Duodenal mucosa (tissue), 2 donors: ENCODE results near the gene WDR82.

Experiments
- H3K27ac ChIP-seq: one replicate; pipeline ENCODE4 v1.7.0; 2013; ENCODE audit warnings: low read depth, low read length
- H3K27me3 ChIP-seq, 2 donors: one replicate each; pipeline ENCODE4 v1.7.0; 2013; ENCODE audit warnings: low read length in 2 of 2, control low read depth in 1 of 2; ENCODE audit not compliant: insufficient read depth in 2 of 2, control insufficient read depth in 1 of 2
- H3K36me3 ChIP-seq, 2 donors: one replicate each; pipeline ENCODE4 v1.7.0; 2013; ENCODE audit warnings: low read length in 2 of 2, control low read depth in 1 of 2; ENCODE audit not compliant: insufficient read depth in 2 of 2, control insufficient read depth in 1 of 2
- H3K4me1 ChIP-seq, 2 donors: one replicate each; pipeline ENCODE4 v1.7.0; 2013; ENCODE audit warnings: low read length in 2 of 2, control low read depth in 1 of 2; ENCODE audit not compliant: insufficient read depth in 2 of 2, control insufficient read depth in 1 of 2
- H3K4me3 ChIP-seq, 2 donors: one replicate each; pipeline ENCODE4 v1.7.0; 2013; ENCODE audit warnings: low read length in 2 of 2, low read depth in 1 of 2
- H3K9ac ChIP-seq, 2 donors: one replicate each; pipeline ENCODE4 v1.7.0; 2013; ENCODE audit warnings: low read length in 2 of 2, low read depth in 1 of 2
- H3K9me3 ChIP-seq, 2 donors: one replicate each; pipeline ENCODE4 v1.7.0; 2013; ENCODE audit warnings: low read length in 2 of 2, control low read depth in 1 of 2; ENCODE audit not compliant: control insufficient read depth in 1 of 2

WDR82 gene

GRCh38 chr3:52232279-52233107 is 46.0 kb downstream of the WDR82 start:
- no peak overlapping the region for H3K9ac ChIP-seq
- H3K4me1 ChIP-seq: peaks cover 10 to 16% of the 10 kb centered on the region in 2 donors
- no peak overlapping the region for H3K27ac ChIP-seq
- no peaks in the 10 kb centered on the region for H3K9me3 ChIP-seq
- no peaks in the 10 kb centered on the region for H3K27me3 ChIP-seq
- H3K36me3 ChIP-seq: peaks cover 28 to 57% of the 10 kb centered on the region in 2 donors
- H3K4me3 ChIP-seq: no peak overlapping the region

- Histone ChIP-seq H3K27me3 (no peaks in the 10 kb centered on the region), H3K27ac (no peak overlapping the region), H3K36me3 (peaks cover 28 to 57% of the 10 kb centered on the region in 2 donors), H3K9me3 (no peaks in the 10 kb centered on the region), H3K9ac (no peak overlapping the region), H3K4me1 (peaks cover 3 to 10% of the 10 kb centered on the region in 2 donors), H3K4me3 (no peak overlapping the region)
Observed at GRCh38 chr3:52231502-52232278, 46.8 kb downstream of the WDR82 start.

GRCh38 chr3:52230889-52231499 is 47.5 kb downstream of the WDR82 start:
- Histone ChIP-seq H3K9ac (no peak overlapping the region), H3K36me3 (peaks cover 28 to 57% of the 10 kb centered on the region in 2 donors), H3K27ac (no peak overlapping the region)

GRCh38 chr3:52230461-52230860 is 48.0 kb downstream of the WDR82 start:
- Histone ChIP-seq H3K4me3 (no peak overlapping the region), H3K9ac (no peak overlapping the region), H3K4me1 (peaks cover 6 to 8% of the 10 kb centered on the region in 2 donors), H3K27ac (no peak overlapping the region), H3K36me3 (peaks cover 26 to 55% of the 10 kb centered on the region in 2 donors), H3K9me3 (no peaks in the 10 kb centered on the region), H3K27me3 (no peaks in the 10 kb centered on the region)

More at GRCh38 chr3:52230889-52231499, 47.5 kb downstream of the WDR82 start:
- H3K4me1 ChIP-seq: peaks cover 5% of the 10 kb centered on the region in 2 donors
- H3K9me3 ChIP-seq: no peaks in the 10 kb centered on the region
- no peaks in the 10 kb centered on the region for H3K27me3 ChIP-seq
- H3K4me3 ChIP-seq: no peak overlapping the region

DNA sequence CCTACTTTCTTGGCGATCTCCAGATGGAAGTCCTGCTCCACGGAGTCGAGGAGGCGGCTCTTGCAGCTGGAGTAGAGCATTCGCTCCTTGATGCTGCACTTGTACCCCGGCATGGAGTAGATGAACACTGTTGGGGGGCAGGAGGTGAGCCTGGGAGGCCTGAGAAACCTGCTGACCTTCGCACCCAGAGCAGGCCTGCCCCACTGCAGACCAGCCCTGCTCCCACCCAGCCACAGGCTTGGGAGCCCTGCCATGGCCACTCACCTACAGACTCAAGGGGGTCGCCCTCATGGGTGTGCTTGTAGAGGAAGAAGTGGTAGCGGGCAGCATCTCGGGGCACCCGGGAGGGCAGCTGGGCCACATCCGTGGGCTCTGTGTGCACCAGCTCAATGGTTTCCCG is 48.8 kb downstream of the WDR82 start:
- H3K4me1 ChIP-seq: peaks cover 6 to 8% of the 10 kb centered on the region in 2 donors

GRCh38 chr3:52228751-52229291 is 49.6 kb downstream of the WDR82 start:
- Histone ChIP-seq H3K9me3 (no peaks in the 10 kb centered on the region), H3K27ac (no peak overlapping the region), H3K27me3 (no peaks in the 10 kb centered on the region), H3K4me1 (peaks cover 6 to 8% of the 10 kb centered on the region in 2 donors), H3K36me3 (peaks cover 24 to 41% of the 10 kb centered on the region in 2 donors), H3K9ac (no peak overlapping the region), H3K4me3 (no peak overlapping the region)

More for the DNA sequence above, 48.8 kb downstream of the WDR82 start:
- Histone ChIP-seq H3K27ac (no peak overlapping the region), H3K36me3 (peaks cover 24 to 48% of the 10 kb centered on the region in 2 donors), H3K9me3 (no peaks in the 10 kb centered on the region), H3K27me3 (no peaks in the 10 kb centered on the region), H3K4me3 (no peak overlapping the region), H3K9ac (no peak overlapping the region)

- H3K27ac ChIP-seq: no peak overlapping the region
Observed at GRCh38 chr3:52228266-52228665, 50.2 kb downstream of the WDR82 start.

DNA sequence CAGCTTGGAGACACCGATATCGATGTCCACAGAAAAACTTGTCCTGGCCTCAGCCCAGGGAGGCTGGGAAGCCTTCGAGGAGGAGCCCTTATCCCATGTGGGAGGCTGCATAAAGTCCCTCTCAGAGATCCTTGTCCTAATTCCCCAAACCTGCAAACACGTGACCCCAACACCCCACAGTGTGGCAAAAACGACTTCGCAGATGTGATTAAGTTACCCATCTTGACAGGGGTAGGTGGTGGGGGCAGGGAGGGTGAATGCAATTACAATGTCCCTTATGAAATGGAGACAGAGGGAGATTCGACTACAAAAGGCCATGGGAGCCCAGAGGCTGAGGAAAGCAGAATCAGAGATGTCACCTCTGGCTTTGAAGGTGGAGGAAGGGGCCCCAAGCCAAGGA is 50.7 kb downstream of the WDR82 start:
- H3K27me3 ChIP-seq: no peaks in the 10 kb centered on the region
- H3K36me3 ChIP-seq: peaks cover 24 to 38% of the 10 kb centered on the region in 2 donors
- H3K4me3 ChIP-seq: no peak overlapping the region
- no peaks in the 10 kb centered on the region for H3K9me3 ChIP-seq
- peaks cover 6 to 8% of the 10 kb centered on the region in 2 donors for H3K4me1 ChIP-seq
- no peak overlapping the region for H3K27ac ChIP-seq
- no peak overlapping the region for H3K9ac ChIP-seq

More at GRCh38 chr3:52228266-52228665, 50.2 kb downstream of the WDR82 start:
- no peak overlapping the region for H3K9ac ChIP-seq
- H3K4me1 ChIP-seq: peaks cover 6 to 8% of the 10 kb centered on the region in 2 donors
- H3K9me3 ChIP-seq: no peaks in the 10 kb centered on the region
- H3K27me3 ChIP-seq: no peaks in the 10 kb centered on the region
- peaks cover 24 to 41% of the 10 kb centered on the region in 2 donors for H3K36me3 ChIP-seq
- no peak overlapping the region for H3K4me3 ChIP-seq

DNA sequence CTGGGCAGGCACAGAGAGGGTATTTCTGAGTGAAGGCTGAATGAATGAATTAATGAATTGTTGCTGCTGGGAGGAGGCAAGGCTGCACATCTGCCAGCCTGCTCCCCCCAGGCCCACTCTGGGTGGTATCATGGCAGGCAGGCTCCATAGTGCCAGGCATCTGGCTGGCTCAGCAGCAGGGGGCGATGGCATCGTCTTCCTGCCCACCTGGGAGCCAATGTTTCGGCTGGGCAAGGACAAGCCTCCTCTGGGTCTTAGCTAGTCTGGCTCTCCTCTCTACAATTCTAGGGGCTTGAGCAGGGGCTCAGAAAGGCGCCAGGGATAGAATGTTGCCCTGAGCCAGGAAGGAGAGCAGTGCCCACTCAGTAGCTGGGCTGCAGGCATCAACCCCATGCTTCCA is 51.3 kb downstream of the WDR82 start:
- no peaks in the 10 kb centered on the region for H3K27me3 ChIP-seq
- no peak overlapping the region for H3K27ac ChIP-seq
- peaks cover 6 to 13% of the 10 kb centered on the region in 2 donors for H3K4me1 ChIP-seq
- H3K36me3 ChIP-seq: peaks cover 24 to 33% of the 10 kb centered on the region in 2 donors
- no peak overlapping the region for H3K4me3 ChIP-seq
- no peaks in the 10 kb centered on the region for H3K9me3 ChIP-seq
- H3K9ac ChIP-seq: no peak overlapping the region
